ENCODE measurements around the gene LPCAT1. TPM values are rescaled to one million over a fixed set of nuclear protein-coding genes. Genes with fewer than 3 reads are reported as not detected.

The LPCAT1 gene
- total RNA-seq, 4 donors from 2014 or later, result 10.4 to 13.2 (median 12.3) TPM

DNA sequence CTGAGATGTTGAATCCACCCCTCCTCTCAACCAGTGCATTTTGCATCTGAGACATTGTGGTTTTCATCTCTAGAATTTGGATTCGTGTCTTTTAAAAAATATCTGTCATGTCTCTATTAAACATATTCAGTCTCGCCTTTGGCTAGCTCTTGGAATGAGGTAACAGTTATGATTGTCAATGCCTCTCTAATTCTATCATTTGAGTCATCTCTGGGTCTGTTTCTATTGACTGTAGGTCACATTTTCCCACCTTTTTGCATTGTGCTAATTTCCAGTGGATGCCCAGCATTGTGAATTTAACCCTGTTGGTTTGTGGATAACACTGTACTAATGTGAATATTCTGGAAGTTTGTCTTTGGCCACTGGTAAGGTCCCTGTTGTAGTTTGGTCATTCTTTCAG lies 70.1 kb downstream of the LPCAT1 start:
- H3K4me3 ChIP-seq (ENCODE audit: low read depth, poor library complexity, severe bottlenecking), result no peak overlapping the region
- TF ChIP-seq POLR2A (IDR thresholded peaks at IDR 0.05), result no peak
- TF ChIP-seq, protein P1, sequence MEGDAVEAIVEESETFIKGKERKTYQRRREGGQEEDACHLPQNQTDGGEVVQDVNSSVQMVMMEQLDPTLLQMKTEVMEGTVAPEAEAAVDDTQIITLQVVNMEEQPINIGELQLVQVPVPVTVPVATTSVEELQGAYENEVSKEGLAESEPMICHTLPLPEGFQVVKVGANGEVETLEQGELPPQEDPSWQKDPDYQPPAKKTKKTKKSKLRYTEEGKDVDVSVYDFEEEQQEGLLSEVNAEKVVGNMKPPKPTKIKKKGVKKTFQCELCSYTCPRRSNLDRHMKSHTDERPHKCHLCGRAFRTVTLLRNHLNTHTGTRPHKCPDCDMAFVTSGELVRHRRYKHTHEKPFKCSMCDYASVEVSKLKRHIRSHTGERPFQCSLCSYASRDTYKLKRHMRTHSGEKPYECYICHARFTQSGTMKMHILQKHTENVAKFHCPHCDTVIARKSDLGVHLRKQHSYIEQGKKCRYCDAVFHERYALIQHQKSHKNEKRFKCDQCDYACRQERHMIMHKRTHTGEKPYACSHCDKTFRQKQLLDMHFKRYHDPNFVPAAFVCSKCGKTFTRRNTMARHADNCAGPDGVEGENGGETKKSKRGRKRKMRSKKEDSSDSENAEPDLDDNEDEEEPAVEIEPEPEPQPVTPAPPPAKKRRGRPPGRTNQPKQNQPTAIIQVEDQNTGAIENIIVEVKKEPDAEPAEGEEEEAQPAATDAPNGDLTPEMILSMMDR (IDR thresholded peaks at IDR 0.05), result no peak
- no peak for DNase-seq (ENCODE audit: low spot score in 2 of 2)
- WGBS, 2 donors, result 71 to 84% methylated on average over 2 of the region's 2 CpGs
- intact Hi-C loops (cut with DNase I; ENCODE audit: low total_unique reads), result no loop called here

DNA sequence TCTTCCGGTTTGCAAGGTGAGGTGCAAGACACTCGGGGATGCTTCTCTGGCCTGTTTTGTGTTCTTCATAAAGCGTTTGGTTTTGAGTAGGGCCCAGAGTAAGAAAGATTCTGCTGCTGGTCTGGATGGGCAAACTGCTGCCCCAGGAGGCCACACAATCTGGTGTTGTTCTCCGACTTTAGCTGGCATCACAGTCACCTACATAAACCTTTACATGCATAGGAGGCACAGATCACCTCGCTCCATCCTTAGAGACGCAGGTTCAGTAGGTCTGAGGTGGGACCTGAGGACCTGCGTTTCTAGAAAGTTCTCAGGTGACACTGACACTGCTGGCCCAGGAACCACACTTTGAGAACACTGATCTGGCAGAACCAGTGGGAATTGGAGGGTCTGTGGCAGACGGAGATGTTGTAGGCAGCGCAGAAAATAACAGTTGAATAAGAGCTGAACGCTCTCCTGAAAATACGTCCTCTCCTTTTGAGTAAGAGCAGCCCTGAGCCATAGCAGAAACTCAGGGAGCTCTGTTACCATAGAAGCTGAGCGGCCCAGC lies 74.6 kb downstream of the LPCAT1 start:
- 85 to 87% methylated on average over 12 of the region's 12 CpGs for WGBS, 2 donors
- TF ChIP-seq, protein P1 (IDR thresholded peaks at IDR 0.05), result no peak
- TF ChIP-seq POLR2A (IDR thresholded peaks at IDR 0.05), result no peak
- peak in 1 of 2 donors; percentile 29 for DNase-seq (ENCODE audit: low spot score in 2 of 2)
- intact Hi-C loops (cut with DNase I; ENCODE audit: low total_unique reads), result no loop called here
- no peak overlapping the region for H3K4me3 ChIP-seq (ENCODE audit: low read depth, poor library complexity, severe bottlenecking)

DNA sequence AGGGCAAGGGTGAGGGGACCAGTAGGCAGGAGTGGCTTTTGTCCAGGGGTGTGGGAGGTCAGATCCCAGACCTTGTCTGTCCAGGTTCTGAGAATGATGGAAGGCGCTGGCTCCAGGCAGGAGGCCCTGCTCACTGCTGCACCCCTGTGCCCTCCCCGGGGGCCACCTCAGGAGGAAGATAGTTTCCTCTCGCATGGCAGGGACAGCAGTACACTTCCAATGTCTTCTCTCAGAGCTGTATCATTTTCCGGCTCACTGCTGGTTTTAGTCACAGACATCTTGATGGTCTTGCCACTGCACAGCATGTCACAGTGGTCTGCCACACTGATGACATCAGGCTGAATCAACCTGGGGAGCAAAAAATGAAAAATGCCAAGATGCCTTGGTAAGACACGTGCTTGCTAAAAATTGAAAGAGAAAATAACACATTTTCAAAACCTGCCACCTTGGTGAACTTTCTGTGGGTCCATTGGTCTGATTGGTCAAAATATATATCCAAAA lies 75.2 kb downstream of the LPCAT1 start:
- peak in 1 of 2 donors; percentile 76 for DNase-seq (ENCODE audit: low spot score in 2 of 2)
- TF ChIP-seq, protein P1 (IDR thresholded peaks at IDR 0.05), result no peak
- no peak for TF ChIP-seq POLR2A (IDR thresholded peaks at IDR 0.05)
- WGBS, 2 donors, result 77 to 82% methylated on average over 5 of the region's 5 CpGs
- intact Hi-C loops (cut with DNase I; ENCODE audit: low total_unique reads), result no loop called here
- H3K4me3 ChIP-seq (ENCODE audit: low read depth, poor library complexity, severe bottlenecking), result no peak overlapping the region

DNA sequence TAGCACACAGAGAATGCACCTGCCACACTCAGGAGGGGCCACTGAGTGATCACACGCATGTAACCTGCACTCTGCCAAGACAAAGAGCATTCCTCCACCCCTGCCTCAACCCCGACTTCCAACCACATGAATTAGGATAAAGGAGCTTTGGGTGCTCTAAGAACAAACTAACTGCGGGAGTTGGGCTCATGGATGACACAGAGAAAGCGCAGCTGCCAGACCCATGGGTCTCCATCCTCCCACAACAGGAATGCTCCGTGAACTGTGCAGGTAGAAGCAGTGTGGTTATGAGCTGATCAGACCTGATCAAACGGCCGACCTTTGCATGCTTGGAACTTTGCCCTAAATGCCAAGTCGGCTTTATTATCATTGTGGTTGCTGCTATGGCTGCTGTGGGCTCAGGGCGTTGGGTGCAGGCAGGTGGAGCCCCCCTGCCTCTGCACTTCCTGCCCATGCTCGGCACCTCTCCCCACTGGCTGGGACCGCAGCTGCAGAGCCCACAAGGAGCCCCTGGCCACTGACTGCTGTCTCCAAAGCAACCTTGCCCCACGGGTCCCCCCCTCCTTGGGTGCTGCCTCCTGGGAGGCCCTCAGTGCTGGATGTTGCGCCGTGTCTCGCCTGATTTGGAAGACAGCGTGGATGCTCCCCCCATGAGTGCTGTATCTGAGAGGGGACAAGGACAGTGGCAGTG lies 75.9 kb downstream of the LPCAT1 start:
- H3K4me3 ChIP-seq (ENCODE audit: low read depth, poor library complexity, severe bottlenecking), result no peak overlapping the region
- intact Hi-C loops (cut with DNase I; ENCODE audit: low total_unique reads), result no loop called here
- DNase-seq (ENCODE audit: low spot score in 2 of 2), result peak in 1 of 2 donors; percentile 43
- TF ChIP-seq, protein P1 (IDR thresholded peaks at IDR 0.05), result no peak
- no peak for TF ChIP-seq POLR2A (IDR thresholded peaks at IDR 0.05)
- 50 to 53% methylated on average over 14 to 15 of the region's 16 CpGs for WGBS, 2 donors

DNA sequence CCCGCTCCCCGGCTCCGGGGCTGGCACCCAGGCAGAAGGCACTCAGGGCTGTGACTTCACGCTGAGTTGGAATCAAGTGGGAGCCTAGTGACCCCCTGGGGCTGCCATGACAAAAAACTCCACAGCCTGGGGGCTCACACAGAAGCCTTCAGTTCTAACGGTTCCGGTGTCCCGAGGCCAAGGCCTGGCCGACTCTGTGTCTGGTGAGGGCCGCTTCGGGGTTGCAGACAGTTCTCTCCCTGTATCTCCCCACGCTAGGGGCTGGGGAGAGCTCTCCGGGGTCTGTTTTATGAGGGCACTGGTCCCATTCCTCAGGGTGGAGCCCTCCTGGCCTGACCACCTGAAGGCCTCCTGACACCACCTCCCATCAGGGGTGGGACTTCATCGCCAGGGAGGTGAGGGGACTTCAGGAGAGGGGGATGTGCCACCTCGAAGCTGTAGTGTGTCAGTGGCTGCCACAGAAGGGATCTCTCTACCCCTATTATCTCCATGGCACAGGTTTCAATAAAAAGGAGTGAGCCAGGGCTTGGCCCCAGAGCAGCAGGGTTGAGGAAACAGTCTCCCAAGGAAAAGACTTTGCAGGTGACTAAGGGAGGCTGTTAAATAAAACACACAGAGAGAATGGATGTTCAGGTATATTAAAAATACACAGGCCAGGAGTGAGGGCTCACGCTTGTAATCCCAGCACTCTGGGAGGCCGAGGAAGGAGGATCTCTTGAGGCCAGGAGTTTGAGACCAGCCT lies 77.0 kb downstream of the LPCAT1 start:
- no peak overlapping the region for H3K4me3 ChIP-seq (ENCODE audit: low read depth, poor library complexity, severe bottlenecking)
- TF ChIP-seq, protein P1 (IDR thresholded peaks at IDR 0.05), result no peak
- no peak for TF ChIP-seq POLR2A (IDR thresholded peaks at IDR 0.05)
- intact Hi-C loops (cut with DNase I; ENCODE audit: low total_unique reads), result no loop called here
- WGBS, 2 donors, result 41 to 59% methylated on average over 8 to 16 of the region's 16 CpGs
- DNase-seq (ENCODE audit: low spot score in 2 of 2), result peak in 1 of 2 donors; percentile 48

Measured in lower leg skin (tissue), 4 donors.